MCF 10A (cell line): Measurements from ENCODE around the gene ARPP21. TPM values are rescaled to one million over a fixed set of nuclear protein-coding genes. Genes with fewer than 3 reads are reported as not detected.

Experiments used
- BruUV-seq: library from RNA; stranded (reverse); fragments of 400-500 nt; replicated peaks from 2 replicates; lab custom pipeline; 2021; lab: Mats Ljungman, UMichigan
- CTCF ChIA-PET: fragments of 300-600 bp; sonication (Branson Sonifier 250); formaldehyde crosslinking; extraction: SDS; loops from one replicate; lab custom pipeline; 2021; ENCODE audit warnings: antibody characterized with exemption, inconsistent platforms; lab: Yijun Ruan, JAX
- POLR2A ChIA-PET: fragments of 300-600, 350-650 bp; sonication (Branson Sonifier 250); formaldehyde crosslinking; extraction: SDS; loops from one replicate; lab custom pipeline; 2020; ENCODE audit warnings: antibody characterized with exemption, inconsistent platforms; lab: Yijun Ruan, JAX
- DNase-seq: peaks from one replicate; pipeline ENCODE4 v3.0.0-alpha.2; 2018; ENCODE audit not compliant: unreplicated experiment
- H3K27ac Mint-ChIP-seq: one replicate; pipeline ENCODE4 v1.8.0; 2022; ENCODE audit warnings: mild to moderate bottlenecking, low read depth, mixed read lengths; ENCODE audit not compliant: unreplicated experiment
- H3K27me3 Mint-ChIP-seq: one replicate; pipeline ENCODE4 v1.8.0; 2022; ENCODE audit warnings: mixed read lengths; ENCODE audit not compliant: insufficient read depth, unreplicated experiment
- H3K36me3 Mint-ChIP-seq: one replicate; pipeline ENCODE4 v1.8.0; 2022; ENCODE audit warnings: mild to moderate bottlenecking, moderate library complexity, mixed read lengths; ENCODE audit not compliant: insufficient read depth, unreplicated experiment
- H3K4me1 Mint-ChIP-seq: one replicate; pipeline ENCODE4 v1.8.0; 2022; ENCODE audit warnings: mixed read lengths; ENCODE audit not compliant: insufficient read depth, unreplicated experiment
- H3K4me3 Mint-ChIP-seq: one replicate; pipeline ENCODE4 v1.8.0; 2022; ENCODE audit warnings: mild to moderate bottlenecking, moderate library complexity, mixed read lengths; ENCODE audit not compliant: unreplicated experiment
- H3K9me3 Mint-ChIP-seq: one replicate; pipeline ENCODE4 v1.8.0; 2022; ENCODE audit warnings: mixed read lengths; ENCODE audit not compliant: unreplicated experiment
- intact Hi-C: fragments of 100-400 bp; cut with micrococcal nuclease; formaldehyde crosslinking; loops from 2 replicates; pipeline ENCODE4 v1.14.1; 2022
- total RNA-seq: library from RNA; stranded (reverse); gene quantifications from 2 replicates; pipeline ENCODE4 v1.2.3, GENCODE V29; 2022
- TF ChIP-seq, protein P1 (sequence below): fragments of 200-600 bp; IDR thresholded peaks from one replicate; pipeline ENCODE4 v1.8.0; 2022; ENCODE audit warnings: antibody characterized with exemption, mild to moderate bottlenecking; ENCODE audit not compliant: unreplicated experiment

The ARPP21 gene
- total RNA-seq, 1 experiment from 2014 or later: not detected

DNA sequence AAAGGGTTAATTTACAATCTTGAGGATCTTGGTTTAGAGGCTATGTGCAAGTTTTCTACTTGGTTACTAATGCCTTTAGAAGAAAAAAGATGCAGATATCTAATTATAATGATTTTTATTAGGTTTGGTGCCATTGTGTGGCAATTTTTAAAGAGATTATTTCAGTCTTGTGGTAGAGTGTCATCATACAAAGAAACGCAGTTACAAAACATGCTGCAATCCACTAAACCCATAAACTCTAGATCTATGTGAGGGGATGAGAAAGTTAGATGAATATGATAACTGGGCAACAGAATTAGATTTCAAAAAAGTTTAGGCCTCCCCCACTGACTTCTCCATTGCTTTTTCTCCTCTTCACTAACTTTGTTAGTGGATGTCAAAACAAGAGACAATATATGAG is 106.0 kb downstream of the ARPP21 start:
- POLR2A ChIA-PET: no interaction called here
- H3K4me1 Mint-ChIP-seq: no peaks in the 10 kb centered on the region
- no peak overlapping the region for H3K4me3 Mint-ChIP-seq
- TF ChIP-seq, protein P1, sequence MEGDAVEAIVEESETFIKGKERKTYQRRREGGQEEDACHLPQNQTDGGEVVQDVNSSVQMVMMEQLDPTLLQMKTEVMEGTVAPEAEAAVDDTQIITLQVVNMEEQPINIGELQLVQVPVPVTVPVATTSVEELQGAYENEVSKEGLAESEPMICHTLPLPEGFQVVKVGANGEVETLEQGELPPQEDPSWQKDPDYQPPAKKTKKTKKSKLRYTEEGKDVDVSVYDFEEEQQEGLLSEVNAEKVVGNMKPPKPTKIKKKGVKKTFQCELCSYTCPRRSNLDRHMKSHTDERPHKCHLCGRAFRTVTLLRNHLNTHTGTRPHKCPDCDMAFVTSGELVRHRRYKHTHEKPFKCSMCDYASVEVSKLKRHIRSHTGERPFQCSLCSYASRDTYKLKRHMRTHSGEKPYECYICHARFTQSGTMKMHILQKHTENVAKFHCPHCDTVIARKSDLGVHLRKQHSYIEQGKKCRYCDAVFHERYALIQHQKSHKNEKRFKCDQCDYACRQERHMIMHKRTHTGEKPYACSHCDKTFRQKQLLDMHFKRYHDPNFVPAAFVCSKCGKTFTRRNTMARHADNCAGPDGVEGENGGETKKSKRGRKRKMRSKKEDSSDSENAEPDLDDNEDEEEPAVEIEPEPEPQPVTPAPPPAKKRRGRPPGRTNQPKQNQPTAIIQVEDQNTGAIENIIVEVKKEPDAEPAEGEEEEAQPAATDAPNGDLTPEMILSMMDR: no peak
- no peak for DNase-seq
- intact Hi-C loops: no loop called here
- BruUV-seq: no TSS peak
- H3K9me3 Mint-ChIP-seq: peaks cover 6% of the 10 kb centered on the region
- CTCF ChIA-PET: no interaction called here
- no peak overlapping the region for H3K27ac Mint-ChIP-seq
- H3K27me3 Mint-ChIP-seq: peaks cover 79% of the 10 kb centered on the region
- no peaks in the 10 kb centered on the region for H3K36me3 Mint-ChIP-seq

- TF ChIP-seq, protein P1: no peak
- Mint-ChIP-seq H3K4me1 (no peaks in the 10 kb centered on the region), H3K4me3 (no peak overlapping the region), H3K27me3 (peaks cover 84% of the 10 kb centered on the region), H3K36me3 (no peaks in the 10 kb centered on the region), H3K9me3 (peaks cover 6% of the 10 kb centered on the region), H3K27ac (no peak overlapping the region)
- ChIA-PET CTCF (no interaction called here), POLR2A (no interaction called here)
- no peak for DNase-seq
- intact Hi-C loops: no loop called here
- no TSS peak for BruUV-seq
These were observed 106.6 kb downstream of the ARPP21 start for GRCh38 chr3:35745802-35746484.

DNA sequence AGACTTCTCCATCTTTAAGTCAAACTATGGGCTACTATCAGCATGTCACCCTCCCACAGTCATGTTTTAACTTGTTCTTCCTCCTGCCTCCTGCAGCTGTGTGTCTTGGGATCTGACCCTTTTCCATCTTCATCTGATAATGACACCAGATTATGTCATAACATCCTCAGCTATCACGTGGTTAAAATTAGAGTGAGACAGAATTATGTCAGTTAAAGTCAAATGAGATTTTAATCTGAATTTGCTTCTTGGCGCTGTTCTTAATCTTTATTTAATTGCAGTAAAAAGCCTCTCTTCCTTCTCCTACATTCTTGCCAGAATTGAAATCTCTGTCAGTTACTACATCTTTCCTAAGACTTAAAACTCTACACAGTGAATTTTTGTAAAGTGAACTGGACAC is 107.2 kb downstream of the ARPP21 start:
- CTCF ChIA-PET: no interaction called here
- no peak for DNase-seq
- intact Hi-C loops: no loop called here
- Mint-ChIP-seq H3K4me3 (no peak overlapping the region), H3K4me1 (no peaks in the 10 kb centered on the region), H3K36me3 (no peaks in the 10 kb centered on the region), H3K27ac (no peak overlapping the region), H3K27me3 (peaks cover 85% of the 10 kb centered on the region), H3K9me3 (peaks cover 6% of the 10 kb centered on the region)
- POLR2A ChIA-PET: no interaction called here
- TF ChIP-seq, protein P1: no peak
- no TSS peak for BruUV-seq

DNA sequence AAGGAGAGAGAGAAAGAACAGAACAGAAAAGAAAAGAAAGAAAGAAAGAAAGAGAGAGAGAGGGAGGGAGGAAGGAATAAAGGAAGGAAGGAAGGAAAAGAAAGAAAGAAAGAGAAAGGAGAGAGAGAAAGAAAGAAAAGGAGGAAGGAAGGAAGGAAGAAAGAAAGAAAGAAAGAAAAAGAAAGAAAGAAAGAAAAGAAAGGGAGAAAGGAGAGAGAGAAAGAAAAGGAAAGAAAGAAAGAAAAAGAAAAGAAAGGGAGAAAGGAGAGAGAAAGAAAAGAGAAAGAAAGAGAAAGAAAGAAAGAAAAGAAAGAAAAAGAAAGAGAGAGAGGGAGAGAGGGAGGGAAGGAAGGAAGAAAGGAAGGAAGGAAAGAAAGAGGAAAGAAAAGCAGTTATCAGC is 108.8 kb downstream of the ARPP21 start:
- ChIA-PET POLR2A (no interaction called here), CTCF (no interaction called here)
- DNase-seq: no peak
- no TSS peak for BruUV-seq
- H3K27ac Mint-ChIP-seq: no peak overlapping the region
- peaks cover 85% of the 10 kb centered on the region for H3K27me3 Mint-ChIP-seq
- no peaks in the 10 kb centered on the region for H3K4me1 Mint-ChIP-seq
- intact Hi-C loops: no loop called here
- H3K9me3 Mint-ChIP-seq: peaks cover 6% of the 10 kb centered on the region
- TF ChIP-seq, protein P1: no peak
- H3K36me3 Mint-ChIP-seq: no peaks in the 10 kb centered on the region
- no peak overlapping the region for H3K4me3 Mint-ChIP-seq
